ENCODE measurements around the gene ARL6.

The ARL6 gene

GRCh38 chr3:97822359-97822775 lies 57.8 kb downstream of the ARL6 start:
- peak; percentile 69 for ATAC-seq
- TF ChIP-seq ZNF70 (CRISPR knock-in tag; IDR thresholded peaks at IDR 0.05) = no peak
- no peak for TF ChIP-seq ZFP30 (CRISPR knock-in tag; IDR thresholded peaks at IDR 0.05)
- no peak for TF ChIP-seq PATZ1 (CRISPR knock-in tag; IDR thresholded peaks at IDR 0.05; ENCODE audit: borderline replicate concordance)
- no peak for TF ChIP-seq GLIS3 (CRISPR knock-in tag; IDR thresholded peaks at IDR 0.05)
- no peak for TF ChIP-seq SNAI2 (CRISPR knock-in tag; IDR thresholded peaks at IDR 0.05)
- TF ChIP-seq TSHZ2 (CRISPR knock-in tag; IDR thresholded peaks at IDR 0.05) = no peak

- no peak for TF ChIP-seq ZC3H10 (CRISPR knock-in tag; IDR thresholded peaks at IDR 0.05)
- TF ChIP-seq CREB5 (CRISPR knock-in tag; IDR thresholded peaks at IDR 0.05; ENCODE audit: low read depth) = no peak
- no peak for TF ChIP-seq PATZ1 (CRISPR knock-in tag; IDR thresholded peaks at IDR 0.05; ENCODE audit: borderline replicate concordance)
- TF ChIP-seq ARNTL (CRISPR knock-in tag; IDR thresholded peaks at IDR 0.05; ENCODE audit: borderline replicate concordance, low read depth) = no peak
- TF ChIP-seq TSHZ2 (CRISPR knock-in tag; IDR thresholded peaks at IDR 0.05) = no peak
- TF ChIP-seq RARB (CRISPR knock-in tag; IDR thresholded peaks at IDR 0.05) = no peak
- TF ChIP-seq OSR1 (CRISPR knock-in tag; IDR thresholded peaks at IDR 0.05) = no peak
- TF ChIP-seq ISL1 (CRISPR knock-in tag; IDR thresholded peaks at IDR 0.05) = no peak
- TF ChIP-seq BACH2 (CRISPR knock-in tag; IDR thresholded peaks at IDR 0.05; ENCODE audit: borderline replicate concordance) = no peak
- no peak for ATAC-seq
Observed at GRCh38 chr3:97823046-97824004, 58.8 kb downstream of the ARL6 start.

- ATAC-seq = no peak
- TF ChIP-seq POU6F1 (CRISPR knock-in tag; IDR thresholded peaks at IDR 0.05; ENCODE audit: borderline replicate concordance, low read depth) (no peak), BACH2 (CRISPR knock-in tag; IDR thresholded peaks at IDR 0.05; ENCODE audit: borderline replicate concordance) (no peak), CSRNP3 (CRISPR knock-in tag; IDR thresholded peaks at IDR 0.05) (no peak), GLIS3 (CRISPR knock-in tag; IDR thresholded peaks at IDR 0.05) (no peak), TCF4 (CRISPR knock-in tag; IDR thresholded peaks at IDR 0.05; ENCODE audit: borderline replicate concordance) (no peak), PPARA (CRISPR knock-in tag; IDR thresholded peaks at IDR 0.05; ENCODE audit: borderline replicate concordance) (no peak), ZFP30 (CRISPR knock-in tag; IDR thresholded peaks at IDR 0.05) (no peak), ZNF70 (CRISPR knock-in tag; IDR thresholded peaks at IDR 0.05) (no peak), SNAI2 (CRISPR knock-in tag; IDR thresholded peaks at IDR 0.05) (no peak), ZNF565 (CRISPR knock-in tag; conservative IDR thresholded peaks at IDR 0.05; ENCODE audit: low read depth) (no peak), CREB5 (CRISPR knock-in tag; IDR thresholded peaks at IDR 0.05; ENCODE audit: low read depth) (no peak), ARNTL (CRISPR knock-in tag; IDR thresholded peaks at IDR 0.05; ENCODE audit: borderline replicate concordance, low read depth) (no peak), ZNF8 (CRISPR knock-in tag; IDR thresholded peaks at IDR 0.05) (no peak), ISL1 (CRISPR knock-in tag; IDR thresholded peaks at IDR 0.05) (no peak)
Observed at GRCh38 chr3:97825101-97825500, 60.5 kb downstream of the ARL6 start.
